Measurements from ENCODE around the gene C11orf86. TPM values are rescaled to one million over a fixed set of nuclear protein-coding genes. Genes with fewer than 3 reads are reported as not detected.
A peak's percentile ranks its signal among the peaks of the same experiment; 100 is the strongest.

The C11orf86 gene
- total and polyA plus RNA-seq, 2 of the 8 experiments (the other 6 are each of a cell fraction or from before 2014, with no cell fraction given): 0.91 to 0.97 TPM

DNA sequence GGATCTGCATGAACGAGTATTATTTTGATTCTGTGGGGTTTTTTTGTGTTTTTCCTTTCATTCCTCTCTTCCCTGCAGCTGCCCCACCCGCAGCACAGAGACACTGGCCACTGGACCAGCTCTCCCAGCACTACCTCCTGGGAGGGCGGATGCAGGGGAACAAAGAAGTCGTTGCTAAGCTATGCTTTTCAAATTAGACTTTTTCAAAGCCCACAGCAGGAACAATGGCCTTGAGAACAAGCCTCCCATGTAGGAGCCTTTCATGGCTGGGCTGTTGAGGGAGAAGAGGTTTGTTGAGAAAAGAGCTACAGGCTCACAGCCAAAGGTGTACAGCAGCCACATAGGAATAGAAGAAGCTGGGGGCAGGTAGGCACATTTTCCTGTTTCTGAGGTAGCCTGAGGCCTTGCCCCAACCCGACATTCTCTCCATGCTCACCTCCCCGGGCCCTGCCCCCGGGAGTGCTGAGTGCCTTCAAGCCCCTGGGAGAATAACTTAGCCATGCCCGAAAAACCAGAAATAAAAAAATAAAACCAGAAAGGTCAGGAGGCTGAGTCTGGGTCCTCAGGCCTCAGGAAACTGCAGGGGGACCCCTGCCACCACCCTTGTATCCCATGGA lies 27.3 kb downstream of the C11orf86 start:
- no peaks in the 10 kb centered on the region for H3K79me1 ChIP-seq (ENCODE audit: low read depth, low read length)
- no peaks in the 10 kb centered on the region for H3K79me2 ChIP-seq (ENCODE audit: control insufficient read depth in 1 of 2, insufficient read depth in 2 of 2, low read length in 2 of 2)
- peak overlapping the region; percentile 57; the same call in 1 of the 2 replicates for H3K27ac ChIP-seq (ENCODE audit: low read depth, low read length)
- peak overlapping the region in 2 of 4 experiments; percentile 3 to 26; a peak in 2 of 8 replicates for H3K4me3 ChIP-seq (ENCODE audit: extremely low read depth in 1 of 4, insufficient read depth in 2 of 4, low read depth in 3 of 4, low read length in 4 of 4)
- H3K23me2 ChIP-seq (ENCODE audit: low read depth, low read length): peaks cover 3% of the 10 kb centered on the region; the same call in 1 of the 2 replicates
- peak overlapping the region in 2 of 4 experiments; percentile 9 to 24; a peak in 1 of 7 replicates for H3K9ac ChIP-seq (replicated peaks in 1 of 4; ENCODE audit: extremely low read depth in 1 of 4, low read depth in 3 of 4, low read length in 3 of 4)
- peaks cover 7 to 17% (median 12%) of the 10 kb centered on the region in 4 experiments for H3K4me1 ChIP-seq (replicated peaks in 1 of 4; ENCODE audit: control insufficient read depth in 3 of 4, insufficient read depth in 4 of 4, low read length in 3 of 4)
- no peaks in the 10 kb centered on the region for H3K27me3 ChIP-seq (replicated peaks in 1 of 4; ENCODE audit: control insufficient read depth in 3 of 4, extremely low read depth in 1 of 4, insufficient read depth in 3 of 4, low read length in 3 of 4)
- no peak overlapping the region for H3K14ac ChIP-seq (ENCODE audit: insufficient read length)
- CTCF ChIA-PET (ENCODE audit: partially characterized antibody): interaction anchor here (0.6 to 3.6 kb wide), 6 partner anchors 8 to 167 kb away, joined by 3 to 9 read pairs (median 4); no protein-coding TSS in a partner anchor
- 0 out of 2 replicates have a peak overlapping the region, but pooled peaks have one; percentile 6 for H2BK15ac ChIP-seq (ENCODE audit: low read length)
- peak overlapping the region; percentile 100 for H2BK12ac ChIP-seq (ENCODE audit: low read depth, low read length)
- H2AFZ ChIP-seq (ENCODE audit: low read length): 0 out of 2 replicates have a peak overlapping the region, but pooled peaks have one; percentile 4
- FAIRE-seq: no peak
- H2BK20ac ChIP-seq (ENCODE audit: low read length): peak overlapping the region; percentile 84; the same call in 1 of the 2 replicates
- no peaks in the 10 kb centered on the region for H3K36me3 ChIP-seq (ENCODE audit: control insufficient read depth in 2 of 4, insufficient read depth in 4 of 4, low read length in 3 of 4)
- H2AK5ac ChIP-seq (ENCODE audit: low read depth, low read length): no peak overlapping the region
- 23% methylated on average over 8 of the region's 8 CpGs; no CpG with 5 or more reads in 1 of the 2 experiments for WGBS, 2 experiments (ENCODE audit: extremely low coverage in 1 of 2, insufficient coverage in 1 of 2, insufficient read length in 1 of 2, insufficient replicate concordance in 2 of 2, low coverage in 1 of 2, low lambda C conversion rate in 2 of 2, missing lambda C conversion rate in 1 of 2)
- H3K18ac ChIP-seq (ENCODE audit: extremely low read depth, low read length): peak overlapping the region; percentile 92
- H3K56ac ChIP-seq (replicated peaks; ENCODE audit: insufficient read length, low read depth, low read length): no peak overlapping the region
- H4K20me1 ChIP-seq (replicated peaks in 1 of 2; ENCODE audit: control insufficient read depth in 1 of 2, insufficient read depth in 2 of 2, low read length in 2 of 2): no peaks in the 10 kb centered on the region
- no peaks in the 10 kb centered on the region for H3K9me3 ChIP-seq (ENCODE audit: insufficient read depth in 2 of 2, low read depth in 1 of 2, low read length in 1 of 2)
- H3K23ac ChIP-seq (ENCODE audit: insufficient read length): no peak overlapping the region
- H4K91ac ChIP-seq (replicated peaks; ENCODE audit: insufficient read length, low read length): peak overlapping the region; percentile 92
- no peak overlapping the region for H3K4ac ChIP-seq (replicated peaks; ENCODE audit: insufficient read length, low read depth, low read length)
- DNase-seq (ENCODE audit: low read depth in 1 of 2, low spot score in 2 of 2): peak in 1 of 2 experiments; percentile 64
- peak overlapping the region; percentile 58 for H4K5ac ChIP-seq (ENCODE audit: insufficient read length, low read depth, low read length)
- H2BK120ac ChIP-seq (replicated peaks; ENCODE audit: low read depth, low read length): no peak overlapping the region
- peak overlapping the region; percentile 7; the same call in 1 of the 2 replicates for H4K8ac ChIP-seq (ENCODE audit: extremely low read depth, insufficient read depth, low read length)
- POLR2A ChIA-PET (ENCODE audit: partially characterized antibody): interaction anchor here (0.7 to 1.7 kb wide), 5 partner anchors 13 to 159 kb away, joined by 3 to 7 read pairs (median 4); partner anchors contain the start of gene RCE1
- peak overlapping the region; percentile 98 for H2BK5ac ChIP-seq (ENCODE audit: low read depth, low read length)
- H3K4me2 ChIP-seq (ENCODE audit: insufficient read depth in 1 of 2, low read depth in 2 of 2, low read length in 2 of 2): peak overlapping the region; percentile 31 to 59; a peak in 3 of 4 replicates
- no peak for TF ChIP-seq TBP (IDR thresholded peaks at IDR 0.05; ENCODE audit: low read depth, low read length)
- no peak for TF ChIP-seq SIRT6 (IDR thresholded peaks at IDR 0.05; ENCODE audit: low read length)
- peak; percentile 19 for TF ChIP-seq CTBP2 (IDR thresholded peaks at IDR 0.05; ENCODE audit: borderline replicate concordance, insufficient read depth, insufficient read length, low read length)
- TF ChIP-seq BACH1 (IDR thresholded peaks at IDR 0.05; ENCODE audit: low read length): no peak
- TF ChIP-seq HDAC6 (IDR thresholded peaks at IDR 0.05; ENCODE audit: low read depth, low read length): no peak
- no peak for TF ChIP-seq CBX8 (IDR thresholded peaks at IDR 0.05; ENCODE audit: borderline replicate concordance, low read depth, low read length)
- 0 out of 2 replicates have a peak, but pooled peaks have one; percentile 11 for TF ChIP-seq YY1 (IDR thresholded peaks at IDR 0.05; ENCODE audit: low read depth, low read length)
- no peak for TF ChIP-seq SIX5 (IDR thresholded peaks at IDR 0.05; ENCODE audit: low read depth, low read length)
- TF ChIP-seq EGR1 (IDR thresholded peaks at IDR 0.05; ENCODE audit: borderline replicate concordance, low read depth, low read length): no peak
- TF ChIP-seq RXRA (IDR thresholded peaks at IDR 0.05; ENCODE audit: insufficient read depth, low read depth, low read length): no peak
- TF ChIP-seq, protein P1, sequence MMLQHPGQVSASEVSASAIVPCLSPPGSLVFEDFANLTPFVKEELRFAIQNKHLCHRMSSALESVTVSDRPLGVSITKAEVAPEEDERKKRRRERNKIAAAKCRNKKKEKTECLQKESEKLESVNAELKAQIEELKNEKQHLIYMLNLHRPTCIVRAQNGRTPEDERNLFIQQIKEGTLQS (IDR thresholded peaks at IDR 0.05; ENCODE audit: insufficient read depth, low read depth, low read length): no peak
- peak; percentile 56 for TF ChIP-seq NANOG (IDR thresholded peaks at IDR 0.05; ENCODE audit: insufficient read depth, low read depth, low read length, poor library complexity, severe bottlenecking)
